Bronchial epithelial cell (primary cell): ENCODE data around the gene CILP. TPM values are rescaled to one million over a fixed set of nuclear protein-coding genes. Genes with fewer than 3 reads are reported as not detected.
"Not testable (repeated sequence)": the region's sequence is repeated elsewhere in the genome, so short reads cannot be mapped to it uniquely, and the experiment has no call there.

Experiments used
- DNase-seq: peaks from one replicate; pipeline ENCODE4 v3.0.0-alpha.2; 2010; ENCODE audit warnings: low read depth
- FAIRE-seq: peaks from 2 replicates; lab custom pipeline; 2011; peaks lifted over from hg19 to GRCh38; lab: Jason Lieb, UNC
- H3K27me3 ChIP-seq: 2 replicates; pipeline ENCODE4 v1.5.1; 2011; ENCODE audit warnings: low read length; ENCODE audit not compliant: control insufficient read depth, insufficient read depth
- H3K36me3 ChIP-seq: 2 replicates; pipeline ENCODE4 v1.5.1; 2011; ENCODE audit warnings: low read length; ENCODE audit not compliant: control insufficient read depth, insufficient read depth
- H3K4me3 ChIP-seq: 2 replicates; pipeline ENCODE4 v1.5.1; 2011; ENCODE audit warnings: mild to moderate bottlenecking, low read depth, low read length, control low read depth
- CTCF ChIP-seq: IDR thresholded peaks from 2 replicates; pipeline ENCODE4 v1.5.1; 2011; ENCODE audit warnings: mild to moderate bottlenecking, moderate library complexity, low read length, control low read depth, inconsistent platforms; ENCODE audit not compliant: insufficient read depth, severe bottlenecking
- total RNA-seq: library from RNA; depleted of rRNA; stranded (reverse); fragments of >200 nt; gene quantifications from 2 replicates; pipeline ENCODE4 v1.2.1, GENCODE V29; 2014

CILP gene
- total RNA-seq, 1 donor from 2014 or later, result under 0.01 TPM

DNA sequence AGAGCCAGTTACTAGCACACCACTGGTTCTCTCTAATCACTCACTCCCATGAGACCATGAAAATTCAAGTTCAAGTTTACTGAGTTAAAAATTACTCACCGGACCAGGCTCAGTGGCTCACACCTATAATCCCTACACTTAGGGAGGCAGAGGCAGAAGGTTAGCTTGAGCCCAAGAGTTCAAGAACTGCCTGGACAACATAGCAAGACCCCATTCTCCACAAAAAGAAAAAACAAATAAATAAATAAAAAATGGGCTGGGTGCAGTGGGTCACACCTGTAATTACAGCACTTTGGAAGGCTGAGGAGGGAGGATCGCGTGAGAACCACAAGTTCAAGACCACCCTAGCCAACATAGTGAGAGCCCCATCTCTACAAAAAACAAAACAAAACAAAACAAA is 21.2 kb upstream of the CILP start:
- H3K4me3 ChIP-seq, result no peak overlapping the region
- FAIRE-seq (no peak), DNase-seq (no peak)
- H3K27me3 ChIP-seq, result no peaks in the 10 kb centered on the region
- no peaks in the 10 kb centered on the region for H3K36me3 ChIP-seq
- no peak for TF ChIP-seq CTCF

- no peak for TF ChIP-seq CTCF
- Histone ChIP-seq H3K36me3 (no peaks in the 10 kb centered on the region), H3K4me3 (no peak overlapping the region), H3K27me3 (no peaks in the 10 kb centered on the region)
- FAIRE-seq (no peak), DNase-seq (no peak)
Measured at GRCh38 chr15:65231306-65231705, 20.0 kb upstream of the CILP start.

- H3K4me3 ChIP-seq, FAIRE-seq, H3K27me3 ChIP-seq, H3K36me3 ChIP-seq, DNase-seq: not testable (repeated sequence)
Measured at GRCh38 chr15:65226901-65227300, 15.6 kb upstream of the CILP start.

GRCh38 chr15:65226221-65226620 is 14.9 kb upstream of the CILP start:
- Histone ChIP-seq H3K27me3 (no peaks in the 10 kb centered on the region), H3K36me3 (no peaks in the 10 kb centered on the region), H3K4me3 (no peak overlapping the region)
- FAIRE-seq (no peak), DNase-seq (no peak)
- no peak for TF ChIP-seq CTCF

GRCh38 chr15:65223996-65224395 is 12.7 kb upstream of the CILP start:
- no peaks in the 10 kb centered on the region for H3K27me3 ChIP-seq
- H3K36me3 ChIP-seq, result no peaks in the 10 kb centered on the region
- FAIRE-seq (no peak), DNase-seq (no peak)
- TF ChIP-seq CTCF, result no peak
- H3K4me3 ChIP-seq, result no peak overlapping the region

DNA sequence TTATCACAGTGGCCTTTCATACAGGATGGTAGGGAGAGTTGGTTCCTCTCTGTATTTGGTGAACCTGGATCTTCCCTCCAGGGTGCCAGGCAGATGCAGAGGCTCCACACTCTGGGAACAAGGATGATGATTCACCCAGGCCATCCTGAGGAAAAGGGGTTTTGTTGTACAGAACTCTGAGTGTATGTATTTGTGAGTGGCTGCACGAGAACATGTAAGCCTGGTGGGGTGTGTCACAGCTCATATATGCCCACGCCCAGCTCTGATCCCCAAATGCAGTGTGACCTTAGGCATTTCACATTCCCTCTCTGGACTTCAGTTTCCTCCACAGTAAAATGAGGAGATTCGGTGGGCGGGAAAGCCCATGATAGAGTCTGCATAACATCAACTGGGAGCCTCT is 11.6 kb upstream of the CILP start:
- no peak overlapping the region for H3K4me3 ChIP-seq
- FAIRE-seq, result no peak
- no peaks in the 10 kb centered on the region for H3K36me3 ChIP-seq
- DNase-seq, result peak; percentile 23
- TF ChIP-seq CTCF, result no peak
- no peaks in the 10 kb centered on the region for H3K27me3 ChIP-seq

DNA sequence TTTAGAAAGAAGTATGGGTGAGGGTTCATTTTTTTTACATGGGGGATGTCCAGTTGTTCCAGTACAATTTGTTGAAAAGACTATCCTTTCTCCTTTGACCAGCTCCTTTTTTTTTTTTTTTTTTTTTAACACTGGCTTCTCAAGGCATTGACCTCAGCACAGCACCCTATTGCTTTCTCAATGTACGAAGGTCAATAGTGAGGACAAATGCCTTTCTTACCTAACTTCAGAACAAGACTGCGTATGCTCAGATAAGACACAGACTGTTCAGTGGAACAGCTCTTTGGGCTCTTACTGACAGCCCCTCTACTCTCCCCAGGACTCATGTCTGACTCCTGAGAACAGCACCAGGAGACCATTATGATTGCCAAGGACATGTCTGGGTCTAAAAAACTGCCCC is 10.4 kb upstream of the CILP start:
- Histone ChIP-seq H3K4me3 (no peak overlapping the region), H3K27me3 (no peaks in the 10 kb centered on the region), H3K36me3 (no peaks in the 10 kb centered on the region)
- FAIRE-seq (no peak), DNase-seq (no peak)
- no peak for TF ChIP-seq CTCF
